Activated T-cell treated with anti-CD3 and anti-CD28 coated beads, Interleukin-2, amount 50 U/mL, for 48 hours (primary cell): ENCODE results near the gene MAP2K4.
"Not testable (repeated sequence)": the region's sequence is repeated elsewhere in the genome, so short reads cannot be mapped to it uniquely, and the experiment has no call there.

ENCODE experiments used
- DNase-seq, 2 experiments: peaks; one replicate each; pipeline ENCODE4 v3.0.0-alpha.2; 2020

Gene MAP2K4

GRCh38 chr17:12020642-12021622 is at the start of gene MAP2K4:
Gene MAP2K4, plus strand, starts transcription at chr17:12020877. Its CDS starts 10 bp downstream, at chr17:12020887.
- DNase-seq = peak; percentile 96 to 97

- DNase-seq = not testable (repeated sequence)
Measured at GRCh38 chr17:11972741-11973140, 47.9 kb upstream of the MAP2K4 start.

DNA sequence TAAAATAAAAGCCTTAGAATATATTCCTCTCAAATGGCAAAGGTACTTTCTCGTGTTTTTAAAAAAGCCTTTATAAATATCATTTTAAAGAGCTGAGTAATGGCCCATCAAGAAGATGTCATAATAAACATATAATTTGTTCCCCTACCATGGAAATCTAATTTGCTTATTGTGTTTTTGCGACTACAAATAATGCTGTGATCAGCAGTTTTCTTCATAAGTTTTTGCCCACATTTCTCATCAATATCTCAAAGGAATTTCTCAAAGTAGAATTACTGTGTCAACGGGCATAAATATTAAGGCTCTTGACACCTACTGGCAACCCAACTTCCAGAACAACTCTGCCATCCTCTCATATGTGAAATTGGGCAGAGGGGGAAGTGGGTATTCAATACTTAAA is 40.9 kb upstream of the MAP2K4 start:
- DNase-seq = no peak

- DNase-seq = no peak
Measured at GRCh38 chr17:11980813-11981212, 39.9 kb upstream of the MAP2K4 start.

GRCh38 chr17:11981862-11982261 is 38.8 kb upstream of the MAP2K4 start:
- DNase-seq = no peak

GRCh38 chr17:11986179-11986941 is 34.3 kb upstream of the MAP2K4 start:
- DNase-seq = no peak

DNA sequence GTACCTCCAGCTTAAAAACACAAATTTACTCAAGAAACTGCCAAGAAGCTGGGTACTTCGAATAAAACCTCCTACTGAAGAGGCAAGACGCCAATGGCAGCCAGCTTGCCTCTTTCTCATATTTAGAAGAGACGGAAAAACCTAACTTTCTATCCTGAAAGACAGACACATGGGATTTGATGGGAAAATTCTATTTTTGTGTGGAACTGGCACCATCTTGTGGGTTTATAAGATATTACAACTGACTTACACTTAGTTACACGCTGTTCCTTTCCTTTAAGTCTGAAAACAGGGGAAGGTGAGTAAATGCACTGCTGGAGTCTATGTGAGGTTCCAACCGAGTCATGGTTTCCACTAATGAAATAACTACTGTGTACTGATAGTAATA is 33.7 kb upstream of the MAP2K4 start:
- DNase-seq = no peak

DNA sequence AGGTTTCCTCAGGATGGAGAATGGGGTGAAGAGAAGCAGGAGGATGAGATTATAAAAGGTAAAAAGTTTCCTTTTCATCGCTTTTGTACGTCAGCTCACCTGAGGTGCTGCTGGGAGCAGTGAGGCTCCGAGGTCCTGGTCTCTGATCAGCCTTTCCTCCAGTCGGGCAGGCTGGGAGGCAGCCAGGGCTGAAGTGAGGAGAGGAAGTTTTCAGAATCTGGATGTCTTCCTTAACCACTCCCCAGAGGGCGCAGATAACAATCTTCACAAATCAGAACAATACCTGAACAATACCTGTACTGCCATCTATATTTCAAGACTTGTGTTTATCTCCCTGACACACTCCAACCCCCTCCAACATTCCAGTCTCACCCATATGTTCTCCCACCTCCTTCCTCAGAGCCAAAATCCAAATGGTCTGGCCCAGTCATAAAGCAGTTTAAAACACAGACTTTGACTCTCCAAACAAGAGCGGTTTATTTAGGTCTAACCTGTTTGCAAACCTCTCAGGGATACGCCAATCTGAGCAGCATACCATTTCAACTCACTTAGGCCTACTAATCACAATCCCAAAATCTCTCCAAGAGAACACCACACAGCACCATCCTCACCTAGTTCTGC is 30.2 kb upstream of the MAP2K4 start:
- no peak for DNase-seq

DNA sequence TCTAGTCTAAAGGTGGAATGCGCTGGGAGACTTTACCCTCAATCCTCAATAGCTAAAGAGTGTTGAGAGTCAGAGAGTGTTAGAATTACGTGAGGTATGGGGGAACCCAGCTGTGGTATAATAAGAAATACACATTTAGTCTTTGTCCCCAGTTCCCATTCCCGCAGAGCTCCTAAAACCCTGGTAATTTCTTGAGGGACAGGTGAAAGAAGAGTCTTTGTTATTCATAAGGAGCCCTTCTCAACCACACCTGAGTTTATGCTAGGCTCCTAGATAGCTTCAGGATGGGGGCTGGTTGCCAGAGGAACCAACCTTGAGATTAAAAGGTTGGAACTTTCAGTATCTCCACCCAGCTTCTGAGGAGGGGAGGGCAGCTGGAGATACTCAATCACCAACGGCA is 29.2 kb upstream of the MAP2K4 start:
- no peak for DNase-seq

DNA sequence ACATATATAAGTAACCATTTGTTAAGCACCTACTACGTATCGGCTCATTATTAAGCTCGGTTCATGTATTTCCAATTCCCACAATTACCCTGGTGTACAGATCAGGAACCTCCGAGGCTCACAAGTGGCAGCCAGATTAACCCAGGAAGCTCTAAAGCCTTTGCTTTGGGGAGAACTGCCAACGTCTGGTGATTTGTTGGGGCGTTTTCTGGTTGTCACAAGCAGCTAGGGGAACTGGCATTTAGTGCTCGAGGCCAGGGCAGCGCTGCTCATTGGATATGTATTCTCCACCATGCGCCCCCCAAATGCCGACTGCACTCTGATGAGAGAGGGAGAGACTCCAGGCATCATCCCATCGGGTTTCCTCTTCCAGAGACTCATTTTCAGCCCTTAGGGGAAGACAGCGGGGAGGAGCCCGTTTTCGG is 23.9 kb upstream of the MAP2K4 start:
- no peak for DNase-seq

- DNase-seq = peak; percentile 93 to 97
Measured at GRCh38 chr17:11997147-11997971, 23.3 kb upstream of the MAP2K4 start, which contains the start of gene ZNF18. Gene ZNF18, minus strand, starts transcription at chr17:11997475. Its CDS starts 4,646 bp downstream, at chr17:11992829.

- no peak for DNase-seq
Measured at GRCh38 chr17:11997972-11998233, 22.8 kb upstream of the MAP2K4 start.

- DNase-seq = no peak
Measured at GRCh38 chr17:11999696-12000095, 21.0 kb upstream of the MAP2K4 start.

DNA sequence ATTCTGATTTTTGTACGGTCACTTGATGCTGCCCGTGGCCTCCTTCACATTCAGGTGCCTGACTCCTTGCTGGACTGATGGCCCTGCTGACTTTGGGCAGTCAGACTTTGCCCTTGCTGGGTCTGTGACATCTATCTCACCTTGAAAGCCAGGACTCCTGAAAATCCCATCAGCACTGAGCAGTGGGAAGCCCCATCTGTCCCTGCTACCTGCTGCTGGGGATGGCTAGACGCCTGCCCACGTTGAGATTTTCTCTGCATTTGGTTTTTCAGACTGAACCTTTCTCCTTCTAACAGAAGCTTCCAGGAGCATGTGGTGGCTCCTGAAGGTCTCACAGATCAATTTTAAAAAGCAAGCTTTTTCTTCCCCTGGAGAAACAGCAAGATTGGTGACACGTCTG is 13.2 kb upstream of the MAP2K4 start:
- no peak for DNase-seq

DNA sequence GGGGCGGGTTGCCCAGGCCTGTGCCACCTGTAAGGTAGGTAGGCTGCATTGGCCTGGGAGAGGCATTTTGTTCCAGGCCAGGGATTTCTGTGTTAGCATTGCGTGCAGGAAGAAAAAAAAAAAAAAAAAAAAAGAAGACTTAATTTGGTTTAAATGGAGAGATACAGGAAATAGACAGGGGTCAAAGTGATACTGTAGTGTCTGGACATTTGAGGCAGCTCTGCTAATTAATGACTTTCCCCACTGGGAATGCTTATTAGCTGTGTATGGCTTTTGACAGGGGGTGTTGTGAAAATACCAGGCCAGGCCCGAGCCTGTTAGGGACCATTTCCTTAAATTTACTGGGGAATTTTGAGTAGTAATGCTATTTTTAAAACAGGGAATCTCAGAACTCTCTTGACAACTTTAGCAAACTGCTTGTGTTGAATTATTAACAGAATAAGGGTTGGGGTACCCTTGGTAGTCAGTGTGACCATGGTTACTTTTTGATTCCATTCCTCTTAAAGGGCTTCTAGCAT is 1.0 kb downstream of the MAP2K4 start:
- DNase-seq = no peak

DNA sequence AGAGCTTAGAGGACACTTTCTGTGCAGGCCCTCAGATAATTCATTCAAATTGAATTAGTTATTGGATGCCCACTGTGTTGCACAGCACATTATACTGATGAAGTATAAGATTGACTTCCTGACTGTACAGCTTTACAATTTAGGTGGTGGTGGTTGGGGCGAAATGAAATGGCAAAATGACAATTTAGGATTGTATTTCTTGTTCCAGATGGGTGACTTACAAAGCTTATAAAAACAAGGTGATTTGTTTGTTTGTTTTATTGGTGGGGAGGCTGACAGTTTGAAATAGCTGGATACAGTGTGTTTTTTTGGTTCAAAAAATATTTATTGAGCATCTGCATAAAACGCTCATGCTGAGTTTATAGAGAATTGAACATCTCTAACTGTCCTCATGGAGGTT is 1.6 kb downstream of the MAP2K4 start:
- no peak for DNase-seq

DNA sequence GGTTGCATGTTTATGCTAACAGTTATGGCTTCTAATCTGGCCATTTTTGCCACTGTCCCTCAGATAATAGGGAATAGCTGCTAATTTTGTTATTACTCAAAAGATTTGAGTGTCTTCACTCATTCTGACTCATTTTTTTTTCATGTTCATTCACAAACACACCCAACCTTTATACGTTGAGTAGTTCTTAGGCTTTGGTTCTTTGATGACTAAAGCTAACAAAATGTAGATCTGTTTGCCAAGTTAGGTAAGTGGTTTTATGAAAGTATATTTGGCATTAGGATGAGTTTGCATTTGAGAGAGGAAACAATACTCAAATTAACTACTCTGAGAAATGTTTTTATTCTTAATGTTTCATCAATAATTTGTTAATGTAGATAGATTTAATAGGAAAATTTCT is 3.6 kb downstream of the MAP2K4 start:
- DNase-seq = no peak

DNA sequence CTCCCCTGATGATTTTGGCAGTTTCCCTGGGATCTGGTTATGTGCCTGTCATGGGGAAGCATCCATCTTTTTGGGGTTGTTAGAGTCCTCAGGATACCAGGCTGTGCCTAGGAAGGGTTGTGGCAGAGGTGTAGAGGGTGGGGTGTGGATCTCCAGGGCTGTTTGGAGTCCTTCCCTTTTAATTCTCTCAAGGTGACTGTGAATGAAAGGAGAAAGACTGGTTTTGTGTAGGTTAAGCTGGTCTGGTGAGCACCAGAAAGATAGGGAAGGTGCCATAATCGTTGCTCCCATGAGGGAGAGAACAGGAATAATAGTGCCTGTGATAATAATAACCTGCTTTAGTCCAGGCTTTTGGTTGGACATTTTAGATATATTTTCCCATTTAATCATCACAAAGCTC is 7.0 kb downstream of the MAP2K4 start:
- no peak for DNase-seq

- no peak for DNase-seq
Measured at GRCh38 chr17:12028611-12029010, 7.9 kb downstream of the MAP2K4 start.

DNA sequence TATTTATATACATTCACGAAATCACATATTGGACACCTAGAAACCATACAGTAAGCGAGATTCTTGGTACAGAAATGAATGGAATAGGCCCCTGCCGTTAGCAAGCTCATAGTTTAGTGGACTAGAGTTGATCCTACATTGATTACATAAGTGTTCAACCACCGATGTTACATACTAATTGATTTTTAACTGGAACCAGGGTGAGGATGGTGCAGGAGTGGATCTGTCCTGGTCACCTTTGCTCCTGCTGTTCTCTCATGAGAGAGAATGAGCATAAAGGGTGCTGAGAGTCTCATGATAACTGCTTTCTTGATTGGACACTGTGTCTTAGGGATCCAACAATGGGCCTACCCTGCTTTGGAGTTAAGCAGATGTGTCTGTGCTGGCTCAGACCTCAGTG is 13.9 kb downstream of the MAP2K4 start:
- no peak for DNase-seq

- DNase-seq = no peak
Measured at GRCh38 chr17:12035673-12036072, 15.0 kb downstream of the MAP2K4 start.

- DNase-seq = no peak
Measured at GRCh38 chr17:12037970-12038369, 17.3 kb downstream of the MAP2K4 start.
